Astrocyte (in vitro differentiated cells and primary cell): ENCODE data around the gene PLEKHN1. TPM values are rescaled to one million over a fixed set of nuclear protein-coding genes. Genes with fewer than 3 reads are reported as not detected.

ENCODE experiments used
- DNase-seq: peaks from one replicate; pipeline ENCODE4 v3.0.0-alpha.2; 2010; ENCODE audit warnings: low read depth
- FAIRE-seq: peaks from 2 replicates; lab custom pipeline; 2011; peaks lifted over from hg19 to GRCh38; lab: Jason Lieb, UNC
- H2AFZ ChIP-seq: 2 replicates; pipeline ENCODE4 v1.6.0; 2012; ENCODE audit warnings: low read depth, low read length, inconsistent platforms
- H3K27ac ChIP-seq: 2 replicates; pipeline ENCODE4 v1.5.1; 2011; ENCODE audit warnings: low read depth, low read length, inconsistent platforms
- H3K27me3 ChIP-seq: 2 replicates; pipeline ENCODE4 v1.6.0; 2011; ENCODE audit warnings: low read length, inconsistent platforms; ENCODE audit not compliant: insufficient read depth
- H3K36me3 ChIP-seq: 2 replicates; pipeline ENCODE4 v1.5.1; 2011; ENCODE audit warnings: low read length, inconsistent platforms; ENCODE audit not compliant: insufficient read depth
- H3K4me1 ChIP-seq: 2 replicates; pipeline ENCODE4 v1.5.1; 2011; ENCODE audit warnings: low read length, inconsistent platforms; ENCODE audit not compliant: insufficient read depth
- H3K4me2 ChIP-seq: 2 replicates; pipeline ENCODE4 v1.6.0; 2012; ENCODE audit warnings: low read length, inconsistent platforms
- H3K4me3 ChIP-seq: 2 replicates; pipeline ENCODE4 v1.5.1; 2011; ENCODE audit warnings: low read depth, mild to moderate bottlenecking, low read length, inconsistent platforms; ENCODE audit not compliant: insufficient read depth
- H3K79me2 ChIP-seq: 2 replicates; pipeline ENCODE4 v1.6.0; 2012; ENCODE audit warnings: mild to moderate bottlenecking, low read length, inconsistent platforms; ENCODE audit not compliant: insufficient read depth
- H3K9ac ChIP-seq: 2 replicates; pipeline ENCODE4 v1.6.0; 2012; ENCODE audit warnings: mild to moderate bottlenecking, low read length, inconsistent platforms
- H3K9me3 ChIP-seq: 2 replicates; pipeline ENCODE4 v1.5.1; 2012; ENCODE audit warnings: low read depth, mild to moderate bottlenecking, low read length, inconsistent platforms; ENCODE audit not compliant: insufficient read depth
- H4K20me1 ChIP-seq: 2 replicates; pipeline ENCODE4 v1.6.0; 2012; ENCODE audit warnings: low read length, inconsistent platforms; ENCODE audit not compliant: insufficient read depth
- H3K27ac Mint-ChIP-seq: one replicate; pipeline ENCODE4 v1.8.0; 2021; ENCODE audit warnings: mild to moderate bottlenecking, mixed read lengths; ENCODE audit not compliant: unreplicated experiment
- H3K27me3 Mint-ChIP-seq: one replicate; pipeline ENCODE4 v1.8.0; 2021; ENCODE audit warnings: low read depth, mixed read lengths; ENCODE audit not compliant: unreplicated experiment
- H3K36me3 Mint-ChIP-seq: one replicate; pipeline ENCODE4 v1.8.0; 2021; ENCODE audit warnings: low read depth, mixed read lengths; ENCODE audit not compliant: unreplicated experiment
- H3K4me1 Mint-ChIP-seq: one replicate; pipeline ENCODE4 v1.8.0; 2021; ENCODE audit warnings: low read depth, mixed read lengths; ENCODE audit not compliant: unreplicated experiment
- H3K4me3 Mint-ChIP-seq: one replicate; pipeline ENCODE4 v1.8.0; 2021; ENCODE audit warnings: mild to moderate bottlenecking, moderate library complexity, mixed read lengths; ENCODE audit not compliant: unreplicated experiment
- H3K9me3 Mint-ChIP-seq: one replicate; pipeline ENCODE4 v1.8.0; 2021; ENCODE audit warnings: mild to moderate bottlenecking, mixed read lengths; ENCODE audit not compliant: unreplicated experiment
- CTCF ChIP-seq: IDR thresholded peaks from 2 replicates; pipeline ENCODE4 v1.5.1; 2011; ENCODE audit warnings: low read depth, mild to moderate bottlenecking, inconsistent platforms, low read length, moderate library complexity; ENCODE audit not compliant: insufficient read depth
- EZH2 ChIP-seq: IDR thresholded peaks from 2 replicates; pipeline ENCODE4 v1.6.1; 2012; ENCODE audit warnings: mild to moderate bottlenecking, low read length, inconsistent platforms; ENCODE audit not compliant: insufficient read depth
- total RNA-seq: library from RNA; stranded (reverse); gene quantifications from 2 replicates; pipeline ENCODE4 v1.2.1, GENCODE V29; 2021

Gene PLEKHN1
- total RNA-seq, 1 donor from 2014 or later: 2.4 TPM

GRCh38 chr1:939511-940106 is 26.7 kb upstream of the PLEKHN1 start:
- H2AFZ ChIP-seq: no peak overlapping the region
- H3K9ac ChIP-seq: no peak overlapping the region
- Mint-ChIP-seq H3K27ac (no peak overlapping the region), H3K36me3 (peaks cover 1% of the 10 kb centered on the region), H3K4me3 (no peak overlapping the region), H3K27me3 (peaks cover 22% of the 10 kb centered on the region), H3K9me3 (no peaks in the 10 kb centered on the region), H3K4me1 (peaks cover 8% of the 10 kb centered on the region)
- peaks cover 9% of the 10 kb centered on the region for H3K27me3 ChIP-seq
- no peak for TF ChIP-seq CTCF
- TF ChIP-seq EZH2: no peak
- H3K79me2 ChIP-seq: no peaks in the 10 kb centered on the region
- no peak for FAIRE-seq
- H3K4me2 ChIP-seq: peak overlapping the region; percentile 75
- no peak overlapping the region for H3K27ac ChIP-seq
- no peak for DNase-seq
- no peaks in the 10 kb centered on the region for H3K9me3 ChIP-seq
- peaks cover 23% of the 10 kb centered on the region for H4K20me1 ChIP-seq
- H3K4me3 ChIP-seq: no peak overlapping the region
- H3K4me1 ChIP-seq: peaks cover 41% of the 10 kb centered on the region
- no peaks in the 10 kb centered on the region for H3K36me3 ChIP-seq

- peak overlapping the region; percentile 26 for H2AFZ ChIP-seq
- H3K27ac Mint-ChIP-seq: no peak overlapping the region
Measured at GRCh38 chr1:940107-941014, 25.9 kb upstream of the PLEKHN1 start.

More at GRCh38 chr1:940107-941014, 25.9 kb upstream of the PLEKHN1 start:
- Histone ChIP-seq H3K27ac (no peak overlapping the region), H3K27me3 (peaks cover 3% of the 10 kb centered on the region), H3K4me3 (no peak overlapping the region), H3K4me1 (peaks cover 44% of the 10 kb centered on the region), H3K36me3 (no peaks in the 10 kb centered on the region), H3K4me2 (peak overlapping the region; percentile 75), H4K20me1 (peaks cover 24% of the 10 kb centered on the region), H3K9me3 (no peaks in the 10 kb centered on the region), H3K9ac (peak overlapping the region; percentile 36), H3K79me2 (no peaks in the 10 kb centered on the region)
- TF ChIP-seq CTCF: no peak
- Mint-ChIP-seq H3K4me3 (peak overlapping the region; percentile 34), H3K27me3 (peaks cover 16% of the 10 kb centered on the region), H3K36me3 (peaks cover 5% of the 10 kb centered on the region), H3K9me3 (no peaks in the 10 kb centered on the region), H3K4me1 (peaks cover 6% of the 10 kb centered on the region)
- FAIRE-seq: no peak
- DNase-seq: peak; percentile 59
